ENCODE results near the gene ZFAND2A. TPM values are rescaled to one million over a fixed set of nuclear protein-coding genes. Genes with fewer than 3 reads are reported as not detected.
"Not testable (repeated sequence)": the region's sequence is repeated elsewhere in the genome, so short reads cannot be mapped to it uniquely, and the experiment has no call there.

Gene ZFAND2A
- total RNA-seq, 4 donors from 2014 or later = 6.4 to 23.3 (median 14.0) TPM

- Histone ChIP-seq H3K4me3 (peak overlapping the region; percentile 73 to 93 (median 84)), H3K36me3 (peaks cover 18 to 62% (median 28%) of the 10 kb centered on the region in 3 donors), H3K9me3 (no peaks in the 10 kb centered on the region), H3K27ac (peak overlapping the region in 3 of 4 donors; percentile 94 to 98 (median 97)), H3K27me3 (no peaks in the 10 kb centered on the region), H3K4me1 (peaks cover 19 to 30% (median 20%) of the 10 kb centered on the region in 3 donors)
- intact Hi-C loops (cut with DNase I) = no loop called here
- WGBS, 2 donors = 51 to 63% methylated on average over 23 to 25 of the region's 25 CpGs
- no peak for DNase-seq
- TF ChIP-seq CTCF (IDR thresholded peaks at IDR 0.05) (no peak), POLR2A (IDR thresholded peaks at IDR 0.05) (no peak)
These were observed 1.5 kb downstream of the ZFAND2A start for GRCh38 chr7:1158203-1159126.

- intact Hi-C loops (cut with DNase I) = no loop called here
- Histone ChIP-seq H3K27me3 (no peaks in the 10 kb centered on the region), H3K9me3 (no peaks in the 10 kb centered on the region), H3K27ac (no peak overlapping the region), H3K36me3 (peaks cover 31 to 63% (median 42%) of the 10 kb centered on the region in 3 donors), H3K4me3 (no peak overlapping the region), H3K4me1 (peaks cover 19 to 30% (median 20%) of the 10 kb centered on the region in 3 donors)
- 43 to 59% methylated on average over 7 to 10 of the region's 10 CpGs for whole genome bisulfite sequencing, 2 donors
- DNase-seq = no peak
- TF ChIP-seq POLR2A (IDR thresholded peaks at IDR 0.05) (no peak), CTCF (IDR thresholded peaks at IDR 0.05) (no peak)
These were observed 3.0 kb downstream of the ZFAND2A start for GRCh38 chr7:1156782-1157535.

- Histone ChIP-seq H3K36me3 (peaks cover 31 to 71% (median 51%) of the 10 kb centered on the region in 3 donors), H3K4me1 (peaks cover 16 to 25% (median 17%) of the 10 kb centered on the region in 3 donors)
- H3K4me3 ChIP-seq; DNase-seq; H3K9me3 ChIP-seq; H3K27me3 ChIP-seq; H3K27ac ChIP-seq; intact Hi-C loops (cut with DNase I): not testable (repeated sequence)
- WGBS, 2 donors = 84 to 88% methylated on average over 11 to 13 of the region's 33 CpGs
These were observed 3.9 kb downstream of the ZFAND2A start for GRCh38 chr7:1155818-1156781.

- WGBS, 2 donors = 89 to 95% methylated on average over 4 to 11 of the region's 11 CpGs
- TF ChIP-seq CTCF (IDR thresholded peaks at IDR 0.05) (no peak), POLR2A (IDR thresholded peaks at IDR 0.05) (no peak)
These were observed 5.7 kb downstream of the ZFAND2A start for GRCh38 chr7:1154172-1154739.

GRCh38 chr7:1152492-1152891 lies 7.5 kb downstream of the ZFAND2A start:
- H3K4me1 ChIP-seq = no peaks in the 10 kb centered on the region
- H3K36me3 ChIP-seq = peaks cover 31 to 83% (median 69%) of the 10 kb centered on the region in 3 donors
- no peak for DNase-seq
- no peak overlapping the region for H3K4me3 ChIP-seq
- TF ChIP-seq CTCF (IDR thresholded peaks at IDR 0.05) (no peak), POLR2A (IDR thresholded peaks at IDR 0.05) (no peak)
- H3K27me3 ChIP-seq = no peaks in the 10 kb centered on the region
- intact Hi-C loops (cut with DNase I) = no loop called here
- no peak overlapping the region for H3K27ac ChIP-seq
- no peaks in the 10 kb centered on the region for H3K9me3 ChIP-seq
- WGBS, 2 donors = 82 to 84% methylated on average over 13 to 14 of the region's 15 CpGs

More at GRCh38 chr7:1154172-1154739, 5.7 kb downstream of the ZFAND2A start:
- no peaks in the 10 kb centered on the region for H3K9me3 ChIP-seq
- peaks cover 10 to 17% (median 11%) of the 10 kb centered on the region in 3 donors for H3K4me1 ChIP-seq
- DNase-seq = no peak
- intact Hi-C loops (cut with DNase I) = no loop called here
- no peak overlapping the region for H3K27ac ChIP-seq
- H3K4me3 ChIP-seq = no peak overlapping the region
- peaks cover 31 to 90% (median 69%) of the 10 kb centered on the region in 3 donors for H3K36me3 ChIP-seq
- no peaks in the 10 kb centered on the region for H3K27me3 ChIP-seq

All from esophagus squamous epithelium (tissue), 5 donors.